Loucy (cell line): Measurements from ENCODE around the gene ELN.

ENCODE experiments used
- CTCF ChIP-seq: fragments of 200-600 bp; sonication (generic); conservative IDR thresholded peaks from 2 replicates; pipeline ENCODE4 v1.5.1; 2014; ENCODE audit warnings: mild to moderate bottlenecking, antibody characterized with exemption, low read length
- EZH2phosphoT487 ChIP-seq: fragments of 200-600 bp; IDR thresholded peaks from 2 replicates; pipeline ENCODE4 v1.6.1; 2018; ENCODE audit warnings: antibody characterized with exemption, mild to moderate bottlenecking, moderate library complexity, borderline replicate concordance

GRCh38 chr7:74053589-74054186 is 25.7 kb downstream of the ELN start:
- TF ChIP-seq CTCF, result no peak
- TF ChIP-seq EZH2phosphoT487, result no peak
